HCT116 (cell line): ENCODE measurements around the gene PIAS4. TPM values are rescaled to one million over a fixed set of nuclear protein-coding genes. Genes with fewer than 3 reads are reported as not detected.

Experiments used
- ATAC-seq: fragments of 200-7000 bp; cut with Tn5 transposase; 2 replicates; pipeline ENCODE4 v1.9.1; 2020; ENCODE audit warnings: mild to moderate bottlenecking, moderate library complexity
- Bru-seq: library from RNA; stranded (reverse); fragments of 400-500 nt; gene quantifications from one replicate; lab custom pipeline; 2021; lab: Mats Ljungman, UMichigan
- BruChase-seq, 2 experiments: library from RNA; stranded (reverse); fragments of 400-500 nt; gene quantifications; one replicate each; lab custom pipeline; 2021; lab: Mats Ljungman, UMichigan
- BruUV-seq: library from RNA; stranded (reverse); fragments of 400-500 nt; replicated peaks from 2 replicates; lab custom pipeline; 2021; lab: Mats Ljungman, UMichigan
- CTCF ChIA-PET: fragments of 300-600 bp; sonication (Branson Sonifier 250); formaldehyde crosslinking; loops from one replicate; lab custom pipeline; 2021; ENCODE audit warnings: antibody characterized with exemption; lab: Charles Lee
- POLR2A ChIA-PET: fragments of 300-600, 350-600 bp; sonication (Branson Sonifier 250); formaldehyde crosslinking; loops from one replicate; lab custom pipeline; 2021; ENCODE audit warnings: antibody characterized with exemption; lab: Charles Lee
- RAD21 ChIA-PET, 2 experiments: fragments of 300-600 bp; sonication (Branson Sonifier 250); formaldehyde crosslinking; loops; one replicate each; lab custom pipeline; 2023; ENCODE audit warnings: low total read pairs in 2 of 2; ENCODE audit not compliant: uncharacterized antibody in 2 of 2, unreplicated experiment in 2 of 2, low non-redundant PET in 1 of 2; lab: Charles Lee
- DNase-seq: peaks from one replicate; pipeline ENCODE4 v3.0.0-alpha.2; 2010; ENCODE audit warnings: low read depth, low spot score
- H2AFZ ChIP-seq: fragments of 200-600 bp; shearing (Covaris generic), sonication (generic); 2 replicates; pipeline ENCODE4 v1.6.1; 2017; ENCODE audit warnings: low read depth, mixed run types, mixed read lengths, antibody characterized with exemption, low read length; ENCODE audit not compliant: poor library complexity, severe bottlenecking
- H3K27ac ChIP-seq: 2 replicates; pipeline ENCODE4 v1.5.1; 2012; ENCODE audit warnings: low read depth, low read length
- H3K27me3 ChIP-seq: fragments of 200-600 bp; sonication (generic); 2 replicates; pipeline ENCODE4 v1.6.1; 2016; ENCODE audit warnings: mixed run types, low read length, mixed read lengths; ENCODE audit not compliant: insufficient read depth
- H3K36me3 ChIP-seq, 2 experiments: fragments of 200-500 bp in 1 of 2; fragments of 200-600 bp in 1 of 2; sonication (Bioruptor generic) in 1 of 2; sonication (generic) in 1 of 2; 2 replicates each; pipeline versions ENCODE4 v1.5.1 to v1.6.1; 2014 to 2016; ENCODE audit warnings: low read length in 2 of 2, inconsistent platforms in 1 of 2, mixed read lengths in 1 of 2, mixed run types in 1 of 2; ENCODE audit not compliant: insufficient read depth in 2 of 2, control insufficient read depth in 1 of 2
- H3K4me1 ChIP-seq, 2 experiments: fragments of 200-600 bp in 1 of 2; sonication (generic) in 1 of 2; 2 replicates each; pipeline versions ENCODE4 v1.5.1 to v1.6.1; 2012 to 2017; ENCODE audit warnings: low read length in 2 of 2, inconsistent platforms in 1 of 2, mild to moderate bottlenecking in 1 of 2, mixed read lengths in 1 of 2, mixed run types in 1 of 2, moderate library complexity in 1 of 2; ENCODE audit not compliant: insufficient read depth in 2 of 2, control insufficient read depth in 1 of 2
- H3K4me2 ChIP-seq: fragments of 200-600 bp; sonication (generic); 2 replicates; pipeline ENCODE4 v1.6.1; 2017; ENCODE audit warnings: mixed run types, low read length, mixed read lengths
- H3K4me3 ChIP-seq, 2 experiments: fragments of 200-600 bp in 1 of 2; sonication (generic) in 1 of 2; replicated peaks in 1 of 2; 2 replicates each; pipeline ENCODE4 v1.5.1; 2011 to 2016; ENCODE audit warnings: low read length in 2 of 2, control low read depth in 1 of 2, low read depth in 1 of 2, mild to moderate bottlenecking in 1 of 2, mixed read lengths in 1 of 2, mixed run types in 1 of 2
- H3K79me2 ChIP-seq: fragments of 200-600 bp; sonication (generic); 2 replicates; pipeline ENCODE4 v1.6.1; 2017; ENCODE audit warnings: mild to moderate bottlenecking, mixed run types, low read length, moderate library complexity, mixed read lengths; ENCODE audit not compliant: insufficient read depth
- H3K9ac ChIP-seq: fragments of 200-600 bp; sonication (generic); 2 replicates; pipeline ENCODE4 v1.6.1; 2016; ENCODE audit warnings: low read length, mixed read lengths
- H3K9me2 ChIP-seq: fragments of 200-600 bp; sonication (generic), shearing (Covaris generic); 2 replicates; pipeline ENCODE4 v1.6.1; 2017; ENCODE audit warnings: mixed run types, mild to moderate bottlenecking, moderate library complexity; ENCODE audit not compliant: insufficient read depth
- H3K9me3 ChIP-seq, 2 experiments: fragments of 200-500 bp in 1 of 2; fragments of 200-600 bp in 1 of 2; sonication (Bioruptor generic) in 1 of 2; sonication (generic) in 1 of 2; 2 replicates each; pipeline ENCODE4 v1.6.1; 2014 to 2017; ENCODE audit warnings: low read length in 2 of 2, mixed read lengths in 2 of 2, inconsistent platforms in 1 of 2, low read depth in 1 of 2, mild to moderate bottlenecking in 1 of 2, mixed run types in 1 of 2, moderate library complexity in 1 of 2; ENCODE audit not compliant: control insufficient read depth in 1 of 2, insufficient read depth in 1 of 2
- H4K20me1 ChIP-seq: fragments of 200-600 bp; sonication (generic), shearing (Covaris generic); 2 replicates; pipeline ENCODE4 v1.6.1; 2017; ENCODE audit warnings: mixed run types, mild to moderate bottlenecking, moderate library complexity; ENCODE audit not compliant: insufficient read depth
- EGR1 ChIP-seq: IDR thresholded peaks from 2 replicates; pipeline ENCODE4 v1.6.1; 2012; ENCODE audit warnings: low read depth
- EZH2 ChIP-seq: fragments of 200-600 bp; sonication (generic); IDR thresholded peaks from 2 replicates; pipeline ENCODE4 v1.6.1; 2017; ENCODE audit warnings: antibody characterized with exemption, mixed run types
- EZH2phosphoT487 ChIP-seq: fragments of 200-600 bp; IDR thresholded peaks from 2 replicates; pipeline ENCODE4 v1.6.1; 2018; ENCODE audit warnings: antibody characterized with exemption, borderline replicate concordance
- FOSL1 ChIP-seq: IDR thresholded peaks from 2 replicates; pipeline ENCODE4 v1.6.1; 2012; ENCODE audit warnings: low read depth
- JUND ChIP-seq: IDR thresholded peaks from 2 replicates; pipeline ENCODE4 v1.6.1; 2012
- MAX ChIP-seq: IDR thresholded peaks from 2 replicates; pipeline ENCODE4 v1.6.1; 2012
- POLR2A ChIP-seq: IDR thresholded peaks from 2 replicates; pipeline ENCODE4 v1.7.0; 2011; ENCODE audit warnings: borderline replicate concordance; ENCODE audit not compliant: insufficient read depth, insufficient read length; ENCODE audit errors: extremely low read depth
- POLR2AphosphoS5 ChIP-seq: IDR thresholded peaks from 2 replicates; pipeline ENCODE4 v1.6.1; 2011; ENCODE audit warnings: mild to moderate bottlenecking, low read depth, low read length, moderate library complexity
- REST ChIP-seq: IDR thresholded peaks from 2 replicates; pipeline ENCODE4 v1.6.1; 2012; ENCODE audit warnings: low read depth
- SIN3A ChIP-seq: IDR thresholded peaks from 2 replicates; pipeline ENCODE4 v1.6.1; 2012; ENCODE audit warnings: low read depth
- SP1 ChIP-seq: IDR thresholded peaks from 2 replicates; pipeline ENCODE4 v1.6.1; 2012; ENCODE audit warnings: low read depth
- SRF ChIP-seq: IDR thresholded peaks from 2 replicates; pipeline ENCODE4 v1.6.1; 2012; ENCODE audit warnings: low read depth
- TCF7L2 ChIP-seq: IDR thresholded peaks from 2 replicates; pipeline ENCODE4 v1.7.0; 2011; ENCODE audit warnings: borderline replicate concordance, inconsistent platforms; ENCODE audit not compliant: insufficient read depth, insufficient read length; ENCODE audit errors: extremely low read depth
- YY1 ChIP-seq: IDR thresholded peaks from 2 replicates; pipeline ENCODE4 v1.6.1; 2011; ENCODE audit warnings: low read length, low read depth, moderate library complexity, mild to moderate bottlenecking; ENCODE audit not compliant: insufficient replicate concordance; ENCODE audit errors: extremely low read depth
- ZFX ChIP-seq: fragments of 450-650 bp; IDR thresholded peaks from 2 replicates; pipeline ENCODE4 v1.6.1; 2017
- ZNF274 ChIP-seq: fragments of 200-500 bp; sonication (Bioruptor generic); IDR thresholded peaks from 2 replicates; pipeline ENCODE4 v1.6.1; 2014; ENCODE audit warnings: mild to moderate bottlenecking, low read depth, low read length, inconsistent platforms
- intact Hi-C: fragments of 100-400 bp; cut with micrococcal nuclease; formaldehyde crosslinking; loops from 2 replicates; pipeline ENCODE4 v1.10.0; 2022
- long read RNA-seq: library from polyadenylated mRNA; unstranded; transcript quantifications from one replicate; pipeline ENCODE4 v2.0.0, GENCODE V29; 2021; ENCODE audit not compliant: unreplicated experiment
- polyA plus RNA-seq: library from polyadenylated mRNA; unstranded; fragments of >200 nt; gene quantifications from 2 replicates; pipeline ENCODE4 v1.2.1, GENCODE V29; 2012; ENCODE audit warnings: missing spikeins
- total RNA-seq: library from RNA; stranded (reverse); gene quantifications from one replicate; pipeline ENCODE4 v1.2.1, GENCODE V29; 2021; ENCODE audit not compliant: unreplicated experiment
- TF ChIP-seq, protein P1 (sequence below), 3 experiments: fragments of 200-600 bp in 1 of 3; sonication (generic) in 1 of 3; IDR thresholded peaks in 2 of 3; conservative IDR thresholded peaks in 1 of 3; 2 replicates each; pipeline ENCODE4 v1.5.1; 2012 to 2017; ENCODE audit warnings: low read depth in 2 of 3, low read length in 2 of 3, antibody characterized with exemption in 1 of 3, borderline replicate concordance in 1 of 3, control low read depth in 1 of 3, mild to moderate bottlenecking in 1 of 3, mixed read lengths in 1 of 3, mixed run types in 1 of 3, moderate library complexity in 1 of 3; ENCODE audit not compliant: insufficient read depth in 1 of 3

PIAS4 gene, protein sequence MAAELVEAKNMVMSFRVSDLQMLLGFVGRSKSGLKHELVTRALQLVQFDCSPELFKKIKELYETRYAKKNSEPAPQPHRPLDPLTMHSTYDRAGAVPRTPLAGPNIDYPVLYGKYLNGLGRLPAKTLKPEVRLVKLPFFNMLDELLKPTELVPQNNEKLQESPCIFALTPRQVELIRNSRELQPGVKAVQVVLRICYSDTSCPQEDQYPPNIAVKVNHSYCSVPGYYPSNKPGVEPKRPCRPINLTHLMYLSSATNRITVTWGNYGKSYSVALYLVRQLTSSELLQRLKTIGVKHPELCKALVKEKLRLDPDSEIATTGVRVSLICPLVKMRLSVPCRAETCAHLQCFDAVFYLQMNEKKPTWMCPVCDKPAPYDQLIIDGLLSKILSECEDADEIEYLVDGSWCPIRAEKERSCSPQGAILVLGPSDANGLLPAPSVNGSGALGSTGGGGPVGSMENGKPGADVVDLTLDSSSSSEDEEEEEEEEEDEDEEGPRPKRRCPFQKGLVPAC
- 28.4 TPM for total RNA-seq
- polyA plus RNA-seq, result 15.6 and 19.9 TPM in 2 replicates
- Bru-seq, nascent RNA, result percentile 50 among the genes with signal in this experiment
- BruChase-seq, experiment 1, labeled RNA remaining after a 6-hour chase, result percentile 66 among the genes with signal in this experiment
- BruChase-seq, experiment 2, labeled RNA remaining after a 2-hour chase, result percentile 66 among the genes with signal in this experiment
- long read RNA-seq, transcript PIAS4-201 (11 exons, 3,159 nt), result major isoform, 32 of 57 reads
- long read RNA-seq, partial matches to known transcripts, result 18 of 57 reads
- long read RNA-seq, other reads (novel, unspliced or antisense), result 7 of 57 reads

GRCh38 chr19:4007021-4007835 is at the start of gene PIAS4:
TSS of gene PIAS4 (plus strand) at chr19:4007736. CDS start at chr19:4007761, 25 bp downstream.
- Histone ChIP-seq H3K79me2 (peaks cover 41% of the 10 kb centered on the region), H3K36me3 (no peaks in the 10 kb centered on the region; a peak in 1 of 4 replicates), H2AFZ (no peak within 1 kb of the TSS), H3K9me2 (no peaks in the 10 kb centered on the region), H3K4me2 (peak within 1 kb of the TSS; percentile 94), H3K4me1 (peaks cover 7 to 14% of the 10 kb centered on the region in 2 experiments; a peak in 3 of 4 replicates), H3K9ac (peak within 1 kb of the TSS; percentile 82), H3K27me3 (no peaks in the 10 kb centered on the region), H3K9me3 (no peaks in the 10 kb centered on the region), H3K4me3 (peak within 1 kb of the TSS; percentile 94 to 98), H4K20me1 (0 out of 2 replicates have a peak, but pooled peaks cover 4% of the 10 kb centered on the region), H3K27ac (peak within 1 kb of the TSS; percentile 94)
- DNase-seq, result peak; percentile 88
- BruUV-seq, result TSS peak; percentile 86
- ChIA-PET POLR2A (interaction anchor here (0.7 to 2.1 kb wide), 5 partner anchors 10 to 22 kb away, joined by 3 to 8 read pairs (median 4); partner anchors contain the start of gene EEF2), RAD21 (no interaction called here), CTCF (interaction anchor here (1.0 to 2.1 kb wide), 5 partner anchors 11 to 158 kb away, joined by 3 to 10 read pairs (median 4); no protein-coding TSS in a partner anchor)
- peak; percentile 93 for ATAC-seq
- intact Hi-C loops, result no loop called here
- TF ChIP-seq EZH2 (no peak), FOSL1 (no peak), EZH2phosphoT487 (no peak), SIN3A (peak; percentile 94; the same call in 1 of the 2 replicates), POLR2AphosphoS5 (peak; percentile 72), ZNF274 (no peak), MAX (peak; percentile 91), TCF7L2 (no peak), EGR1 (no peak; the same call in 1 of the 2 replicates), ZFX (peak; percentile 84; the same call in 1 of the 2 replicates), JUND (no peak), SRF (no peak), REST (no peak), SP1 (peak; percentile 88), POLR2A (peak; percentile 54), YY1 (peak; percentile 94)
- TF ChIP-seq, protein P1, sequence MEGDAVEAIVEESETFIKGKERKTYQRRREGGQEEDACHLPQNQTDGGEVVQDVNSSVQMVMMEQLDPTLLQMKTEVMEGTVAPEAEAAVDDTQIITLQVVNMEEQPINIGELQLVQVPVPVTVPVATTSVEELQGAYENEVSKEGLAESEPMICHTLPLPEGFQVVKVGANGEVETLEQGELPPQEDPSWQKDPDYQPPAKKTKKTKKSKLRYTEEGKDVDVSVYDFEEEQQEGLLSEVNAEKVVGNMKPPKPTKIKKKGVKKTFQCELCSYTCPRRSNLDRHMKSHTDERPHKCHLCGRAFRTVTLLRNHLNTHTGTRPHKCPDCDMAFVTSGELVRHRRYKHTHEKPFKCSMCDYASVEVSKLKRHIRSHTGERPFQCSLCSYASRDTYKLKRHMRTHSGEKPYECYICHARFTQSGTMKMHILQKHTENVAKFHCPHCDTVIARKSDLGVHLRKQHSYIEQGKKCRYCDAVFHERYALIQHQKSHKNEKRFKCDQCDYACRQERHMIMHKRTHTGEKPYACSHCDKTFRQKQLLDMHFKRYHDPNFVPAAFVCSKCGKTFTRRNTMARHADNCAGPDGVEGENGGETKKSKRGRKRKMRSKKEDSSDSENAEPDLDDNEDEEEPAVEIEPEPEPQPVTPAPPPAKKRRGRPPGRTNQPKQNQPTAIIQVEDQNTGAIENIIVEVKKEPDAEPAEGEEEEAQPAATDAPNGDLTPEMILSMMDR (IDR thresholded peaks at IDR 0.05 in 2 of 3, conservative IDR thresholded peaks at IDR 0.05 in 1 of 3; ENCODE audit: borderline replicate concordance in 1 of 3, insufficient read depth in 1 of 3, low read depth in 2 of 3, low read length in 2 of 3), result no peak
